B cell (primary cell): ENCODE data around the gene CASKIN1.

ENCODE experiments used
- CTCF ChIP-seq: fragments of 200-600 bp; IDR thresholded peaks from one replicate; pipeline ENCODE4 v1.8.0; 2022; ENCODE audit warnings: antibody characterized with exemption, mild to moderate bottlenecking
- EZH2 ChIP-seq: IDR thresholded peaks from 2 replicates; pipeline ENCODE4 v1.6.1; 2012; ENCODE audit warnings: borderline replicate concordance, low read depth, mild to moderate bottlenecking, moderate library complexity, low read length; ENCODE audit not compliant: insufficient read depth, poor library complexity, severe bottlenecking

GRCh38 chr16:2209258-2210008, 13.0 kb upstream of the CASKIN1 start:
- TF ChIP-seq CTCF (no peak), EZH2 (no peak)
